ENCODE results near the gene MMP17.

MMP17 gene

GRCh38 chr12:131896080-131896810 lies 68.1 kb downstream of the MMP17 start:
- no peak for DNase-seq

- DNase-seq = no peak
Measured at GRCh38 chr12:131896811-131897270, 68.6 kb downstream of the MMP17 start.

- no peak for DNase-seq
Measured at GRCh38 chr12:131897276-131897675, 69.1 kb downstream of the MMP17 start.

- DNase-seq = no peak
Measured at GRCh38 chr12:131897875-131898274, 69.7 kb downstream of the MMP17 start.

GRCh38 chr12:131900397-131900796 lies 72.2 kb downstream of the MMP17 start:
- DNase-seq = no peak
